Spinal cord (tissue), 10 donors: ENCODE data around the gene RTN4RL2. TPM values are rescaled to one million over a fixed set of nuclear protein-coding genes. Genes with fewer than 3 reads are reported as not detected.
A peak's percentile ranks its signal among the peaks of the same experiment; 100 is the strongest.

Experiments
- DNase-seq, 6 donors: peaks; one replicate each; pipeline versions ENCODE4 v3.0.0 to v3.0.0-alpha.2; 2013 to 2015; ENCODE audit warnings: low spot score in 6 of 6, low read depth in 4 of 6
- H3K27ac ChIP-seq: one replicate; pipeline ENCODE4 v1.5.1; 2013; ENCODE audit warnings: low read depth, low read length, control low read depth
- H3K27me3 ChIP-seq: one replicate; pipeline ENCODE4 v1.6.1; 2013; ENCODE audit warnings: low read length; ENCODE audit not compliant: control insufficient read depth, insufficient read depth
- H3K36me3 ChIP-seq: one replicate; pipeline ENCODE4 v1.6.1; 2013; ENCODE audit warnings: low read length; ENCODE audit not compliant: control insufficient read depth, insufficient read depth
- H3K4me1 ChIP-seq: one replicate; pipeline ENCODE4 v1.6.1; 2013; ENCODE audit warnings: low read length; ENCODE audit not compliant: control insufficient read depth, insufficient read depth
- H3K4me3 ChIP-seq: one replicate; pipeline ENCODE4 v1.5.1; 2013; ENCODE audit warnings: low read depth, low read length, control low read depth
- H3K9me3 ChIP-seq: one replicate; pipeline ENCODE4 v1.6.1; 2013; ENCODE audit warnings: low read length; ENCODE audit not compliant: control insufficient read depth, insufficient read depth
- WGBS: methylation state at CpG from one replicate; pipeline ENCODE4 v1.1.5; 2013; ENCODE audit warnings: missing lambda C conversion rate; ENCODE audit not compliant: insufficient coverage; 5-methylcytosine and 5-hydroxymethylcytosine counted together
- long read RNA-seq, 4 donors: transcript quantifications; one replicate each; lab custom pipeline, GENCODE V29; 2026
- polyA plus RNA-seq, 2 donors: library from polyadenylated mRNA; unstranded; fragments of 120-200 nt; gene quantifications; one replicate each; pipeline ENCODE4 v1.2.1, GENCODE V29; 2013; ENCODE audit not compliant: insufficient read length in 2 of 2
- total RNA-seq, 2 donors: library from RNA; depleted of rRNA in 1 of 2; stranded (reverse); fragments of 120-200 nt in 1 of 2; fragments of >200 nt in 1 of 2; gene quantifications; one replicate each; pipeline versions ENCODE4 v1.2.3 to v1.2.4, GENCODE V29; 2013 to 2014
- donor health status: healthy.

RTN4RL2 gene
- total RNA-seq = under 1 TPM; 0.59 to 0.72 TPM
- polyA plus RNA-seq = 10 to 100 TPM in 1 of 2 donors, 1 to 10 TPM in 1; 5.0 to 10.9 TPM
- long read RNA-seq, donor 1, partial matches to known transcripts = 101 of 204 reads
- long read RNA-seq, donor 1, other reads (novel, unspliced or antisense) = 99 of 204 reads
- long read RNA-seq, donor 2, partial matches to known transcripts = 0 of 2 reads
- long read RNA-seq, donor 2, other reads (novel, unspliced or antisense) = 0 of 2 reads
- long read RNA-seq, donor 3, partial matches to known transcripts = 44 of 47 reads
- long read RNA-seq, donor 3, other reads (novel, unspliced or antisense) = 0 of 47 reads
- long read RNA-seq, donor 4, partial matches to known transcripts = 34 of 157 reads
- long read RNA-seq, donor 4, other reads (novel, unspliced or antisense) = 123 of 157 reads

DNA sequence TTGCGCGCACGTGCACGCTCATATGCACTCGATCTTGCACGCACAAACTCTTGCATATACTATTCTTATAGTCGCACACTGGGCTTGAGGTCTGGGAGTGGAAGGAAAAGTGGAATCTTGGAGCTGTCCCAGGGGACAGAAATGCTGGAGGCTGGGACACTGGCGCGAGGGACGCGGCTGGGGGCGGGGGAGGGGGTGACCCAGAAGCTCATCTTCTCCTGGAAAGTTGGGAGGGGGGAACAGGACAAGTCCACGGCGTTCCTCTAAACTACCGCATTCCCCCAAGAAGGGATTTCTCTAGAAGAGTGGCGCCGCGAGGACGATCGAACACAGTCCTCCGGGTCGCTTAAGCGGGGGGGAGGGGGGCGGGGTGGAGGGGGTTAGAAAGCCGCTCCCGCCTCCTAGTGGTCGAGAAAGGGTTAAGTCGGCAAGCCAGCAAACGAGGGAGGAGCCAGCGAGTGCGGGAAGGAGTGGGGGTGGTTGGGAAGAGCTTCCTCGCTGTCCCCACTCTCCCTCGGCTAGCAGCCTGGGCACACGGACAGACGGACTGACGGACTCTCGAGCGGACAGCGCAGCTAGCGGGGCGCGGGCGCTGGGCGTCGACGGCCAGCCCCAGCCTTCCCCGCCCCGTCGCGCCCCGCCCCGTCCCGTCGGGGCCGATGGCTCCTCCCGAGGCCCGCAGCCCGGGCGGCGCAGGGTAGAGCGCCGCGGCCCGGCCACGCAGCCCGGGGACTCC, at the start of gene RTN4RL2:
Gene RTN4RL2, plus strand, starts transcription at position 507 of the 736 bp plus-strand sequence. CDS start 338 bp downstream, outside the sequence.
- Histone ChIP-seq H3K4me3 (peak within 1 kb of the TSS; percentile 24), H3K9me3 (no peaks in the 10 kb centered on the region), H3K27me3 (peaks cover 53% of the 10 kb centered on the region), H3K27ac (no peak within 1 kb of the TSS), H3K4me1 (peaks cover 61% of the 10 kb centered on the region), H3K36me3 (peaks cover 5% of the 10 kb centered on the region)
- 0% methylated on average over 43 of the region's 66 CpGs for WGBS
- peak in 2 of 6 donors; percentile 88 to 89 for DNase-seq

DNA sequence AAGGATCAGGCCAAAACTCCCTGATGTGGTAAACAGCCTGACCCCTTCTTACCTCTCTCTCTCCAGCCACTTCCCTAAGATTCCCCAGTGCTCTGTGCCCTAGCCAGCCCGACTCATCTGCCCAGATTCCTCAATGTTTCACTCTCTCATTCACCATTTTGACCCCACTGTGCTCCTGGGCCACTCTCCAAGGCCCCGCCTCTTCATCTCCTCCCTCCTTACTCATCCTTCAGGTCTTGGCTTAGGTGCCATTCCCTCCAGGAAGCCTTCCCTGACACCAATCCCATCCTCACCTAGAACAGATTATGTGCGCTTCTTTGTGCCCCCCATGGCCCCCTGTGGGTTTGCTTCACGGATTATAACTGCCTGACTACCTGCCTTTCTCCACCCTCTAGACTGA, 46.6 kb upstream of the RTN4RL2 start:
- WGBS = 87% methylated on average over 4 of the region's 4 CpGs
- peaks cover 36% of the 10 kb centered on the region for H3K36me3 ChIP-seq

DNA sequence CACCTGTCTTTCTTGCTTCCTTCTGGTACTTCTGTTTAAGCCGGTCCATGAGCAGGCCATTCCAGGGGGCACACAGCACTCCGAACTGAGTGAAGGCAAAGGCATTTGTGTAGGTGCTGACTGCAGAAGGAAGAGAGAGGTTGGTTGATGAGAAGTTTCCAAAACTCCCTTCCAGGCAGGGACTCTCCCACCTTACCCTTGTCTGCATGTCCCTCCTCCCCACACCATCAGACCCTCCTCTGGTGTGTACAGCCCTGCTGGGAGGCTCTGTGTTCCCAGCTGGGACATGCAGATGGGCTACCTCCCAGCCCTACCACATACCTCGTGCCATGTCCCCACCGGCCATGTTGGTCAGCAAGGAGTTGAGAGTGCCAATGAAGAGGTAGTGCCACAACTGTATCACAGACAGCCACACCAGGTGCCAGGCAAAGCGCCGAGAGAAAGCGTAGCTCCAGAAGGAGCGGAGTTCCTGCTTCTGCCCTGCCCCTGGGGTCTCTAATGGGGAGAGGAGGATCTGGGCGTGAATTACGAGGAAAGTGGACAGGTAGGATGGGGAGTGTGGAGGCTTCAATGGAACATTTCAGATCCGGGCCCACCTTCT, 45.6 kb upstream of the RTN4RL2 start:
- DNase-seq = no peak
- Histone ChIP-seq H3K4me1 (no peaks in the 10 kb centered on the region), H3K27ac (no peak overlapping the region), H3K27me3 (no peaks in the 10 kb centered on the region), H3K36me3 (peaks cover 25% of the 10 kb centered on the region), H3K9me3 (no peaks in the 10 kb centered on the region), H3K4me3 (no peak overlapping the region)
- WGBS = 100% methylated on average over 2 of the region's 11 CpGs

More for the DNA sequence above, 46.6 kb upstream of the RTN4RL2 start:
- no peaks in the 10 kb centered on the region for H3K27me3 ChIP-seq
- H3K4me3 ChIP-seq = no peak overlapping the region
- no peak overlapping the region for H3K27ac ChIP-seq
- DNase-seq = no peak
- no peaks in the 10 kb centered on the region for H3K4me1 ChIP-seq
- H3K9me3 ChIP-seq = no peaks in the 10 kb centered on the region

DNA sequence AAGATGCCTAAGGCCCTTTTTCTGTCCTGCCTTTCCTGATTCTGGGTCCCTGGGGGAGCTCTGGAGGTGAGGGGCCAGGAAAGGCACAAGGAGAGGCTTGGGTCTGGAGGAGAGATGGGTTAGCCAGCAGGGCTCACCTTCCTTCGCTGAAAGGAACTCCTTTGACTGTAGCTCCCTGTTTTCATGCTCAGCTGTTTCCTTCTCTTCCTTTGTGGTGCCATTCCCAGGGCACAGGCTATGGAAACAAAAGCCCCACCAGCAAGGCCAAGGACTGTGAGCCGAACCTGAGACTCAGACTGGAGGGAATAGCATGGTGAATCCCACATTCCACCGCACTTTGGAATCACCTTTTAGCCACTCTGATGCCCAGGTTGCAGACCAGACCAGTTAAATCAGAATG, 43.9 kb upstream of the RTN4RL2 start:
- Histone ChIP-seq H3K36me3 (peaks cover 25% of the 10 kb centered on the region), H3K27ac (no peak overlapping the region)

DNA sequence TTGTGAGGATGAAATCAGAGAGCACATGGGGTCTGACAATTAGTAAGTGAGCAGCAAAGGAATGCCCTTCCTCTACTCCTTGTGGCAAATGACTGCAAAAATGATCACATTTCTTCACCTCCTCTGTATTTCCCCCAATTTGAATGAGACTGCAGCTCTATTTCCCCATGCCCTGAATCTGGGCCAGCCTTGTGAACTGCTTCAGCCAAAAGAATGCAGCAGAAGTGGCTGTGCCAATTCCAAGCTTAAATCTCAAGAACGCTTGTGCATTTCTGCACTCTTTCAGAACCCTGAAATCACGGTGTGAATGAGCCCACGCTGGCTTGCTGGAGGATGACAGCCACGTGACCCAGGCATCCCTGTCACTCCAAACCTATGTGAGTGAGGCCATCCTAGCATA, 43.3 kb upstream of the RTN4RL2 start:
- H3K4me1 ChIP-seq = no peaks in the 10 kb centered on the region
- H3K27me3 ChIP-seq = no peaks in the 10 kb centered on the region
- WGBS = 84% methylated on average over 4 of the region's 4 CpGs
- H3K9me3 ChIP-seq = no peaks in the 10 kb centered on the region
- no peak overlapping the region for H3K4me3 ChIP-seq
- no peak overlapping the region for H3K27ac ChIP-seq
- DNase-seq = peak in 1 of 6 donors; percentile 82
- H3K36me3 ChIP-seq = peaks cover 25% of the 10 kb centered on the region

More for the DNA sequence above, 43.9 kb upstream of the RTN4RL2 start:
- H3K9me3 ChIP-seq = no peaks in the 10 kb centered on the region
- no peaks in the 10 kb centered on the region for H3K4me1 ChIP-seq
- no peak overlapping the region for H3K4me3 ChIP-seq
- no peak for DNase-seq
- H3K27me3 ChIP-seq = no peaks in the 10 kb centered on the region
- WGBS = 100% methylated on average over 1 of the region's 3 CpGs

DNA sequence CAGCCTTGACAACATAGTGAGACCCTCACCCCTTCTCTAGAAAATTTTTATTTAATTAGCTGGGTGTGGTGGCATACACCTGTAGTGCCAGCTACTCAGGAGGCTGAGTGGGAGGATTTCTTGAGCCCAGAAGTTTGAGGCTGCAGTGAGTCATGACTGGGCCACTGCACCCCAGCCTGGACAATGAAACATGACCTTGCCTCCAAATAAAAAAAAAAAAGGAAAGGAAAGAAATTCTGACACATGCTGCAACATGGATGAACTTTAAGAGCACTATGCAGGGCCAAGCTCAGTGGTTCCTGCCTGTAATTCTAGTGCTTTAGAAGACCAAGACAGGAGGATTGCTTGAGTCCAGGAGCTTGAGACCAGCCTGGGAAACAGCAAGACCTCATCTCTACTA, 42.2 kb upstream of the RTN4RL2 start:
- no peak for DNase-seq
- H3K4me1 ChIP-seq = no peaks in the 10 kb centered on the region
- no peaks in the 10 kb centered on the region for H3K27me3 ChIP-seq
- H3K36me3 ChIP-seq = peaks cover 25% of the 10 kb centered on the region
- H3K27ac ChIP-seq = no peak overlapping the region
- no peaks in the 10 kb centered on the region for H3K9me3 ChIP-seq
- H3K4me3 ChIP-seq = no peak overlapping the region

DNA sequence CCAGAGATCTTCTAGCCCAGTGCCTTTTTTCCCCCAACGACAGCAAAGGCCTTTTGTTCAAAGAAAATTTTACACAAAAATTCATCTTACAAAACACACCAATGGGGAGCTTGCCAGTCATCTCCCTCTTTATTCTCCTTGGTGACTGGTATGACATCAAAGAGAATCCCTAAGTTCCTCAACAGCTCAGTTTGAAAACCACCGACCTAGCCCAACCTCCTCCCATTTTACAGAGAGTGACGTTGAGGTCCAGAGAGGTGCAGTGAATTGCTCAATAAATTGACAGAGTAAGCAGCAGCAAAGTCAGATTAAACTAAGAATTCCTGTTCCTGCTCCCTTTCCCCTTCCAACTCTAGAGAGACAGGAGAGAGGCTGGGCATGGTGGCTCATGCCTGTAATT, 41.2 kb upstream of the RTN4RL2 start:
- no peak overlapping the region for H3K27ac ChIP-seq
- no peaks in the 10 kb centered on the region for H3K9me3 ChIP-seq
- 90% methylated on average over 2 of the region's 3 CpGs for WGBS
- H3K27me3 ChIP-seq = no peaks in the 10 kb centered on the region
- H3K4me1 ChIP-seq = peaks cover 3% of the 10 kb centered on the region
- H3K36me3 ChIP-seq = peaks cover 20% of the 10 kb centered on the region
- no peak overlapping the region for H3K4me3 ChIP-seq
- DNase-seq = no peak

DNA sequence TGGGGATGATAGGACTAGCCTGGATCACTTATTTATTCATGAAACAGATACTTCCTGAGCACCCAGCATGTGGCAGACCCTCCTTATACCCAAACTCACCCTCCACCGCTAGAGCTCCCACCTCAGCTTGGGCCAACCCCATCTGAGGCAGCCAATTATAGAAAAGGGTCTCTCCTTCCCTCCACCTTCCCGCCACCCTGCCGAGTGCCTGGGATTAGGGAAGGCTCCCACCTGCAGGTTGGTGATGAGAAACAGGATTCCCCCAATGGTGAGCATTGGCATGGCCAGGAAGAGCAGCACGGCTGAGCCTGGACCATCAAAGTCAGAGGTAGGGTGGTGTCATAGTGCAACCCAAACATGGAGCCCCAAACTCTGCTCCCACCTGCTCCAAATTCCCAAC, 39.3 kb upstream of the RTN4RL2 start:
- Histone ChIP-seq H3K27me3 (no peaks in the 10 kb centered on the region), H3K9me3 (no peaks in the 10 kb centered on the region), H3K4me3 (no peak overlapping the region), H3K36me3 (peaks cover 11% of the 10 kb centered on the region), H3K4me1 (peaks cover 19% of the 10 kb centered on the region), H3K27ac (no peak overlapping the region)
- no peak for DNase-seq
- 70% methylated on average over 2 of the region's 4 CpGs for WGBS

DNA sequence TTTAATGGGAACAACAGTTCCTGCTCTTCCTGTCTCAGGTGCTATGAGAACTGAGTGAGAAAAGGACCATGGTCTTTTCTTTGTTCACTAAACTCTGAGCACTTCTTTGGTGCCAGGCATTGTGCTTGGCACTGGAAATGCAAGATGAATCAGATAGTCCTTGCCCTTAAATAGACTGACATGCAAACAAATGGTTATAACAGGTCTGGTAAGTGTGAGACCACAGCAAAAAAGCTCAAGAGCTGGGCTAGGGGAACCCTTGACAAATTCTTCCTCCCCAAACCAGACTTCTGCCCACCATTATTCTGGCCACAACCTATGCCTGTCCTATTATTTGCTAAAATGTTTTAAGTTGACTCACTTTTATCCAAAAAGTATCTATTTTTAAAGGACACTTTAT, 38.5 kb upstream of the RTN4RL2 start:
- H3K4me1 ChIP-seq = peaks cover 26% of the 10 kb centered on the region
- H3K4me3 ChIP-seq = no peak overlapping the region
- no peak for DNase-seq
- H3K27me3 ChIP-seq = no peaks in the 10 kb centered on the region
- peaks cover 7% of the 10 kb centered on the region for H3K36me3 ChIP-seq
- H3K27ac ChIP-seq = no peak overlapping the region
- no peaks in the 10 kb centered on the region for H3K9me3 ChIP-seq
